CD4-positive, alpha-beta T cell (primary cell): ENCODE data around the gene NEK4. TPM values are rescaled to one million over a fixed set of nuclear protein-coding genes. Genes with fewer than 3 reads are reported as not detected.

ENCODE experiments used
- ATAC-seq: fragments of 200-7000 bp; cut with Tn5 transposase; one replicate; pipeline ENCODE4 v1.10.0; 2022; ENCODE audit warnings: mild to moderate bottlenecking; ENCODE audit not compliant: poor library complexity
- CTCF ChIA-PET: fragments of 350-600 bp; sonication (Branson Sonifier 250); formaldehyde crosslinking; loops from one replicate; lab custom pipeline; 2021; ENCODE audit warnings: antibody characterized with exemption, inconsistent platforms; lab: Charles Lee
- POLR2A ChIA-PET: fragments of 350-600 bp; sonication (Branson Sonifier 250); formaldehyde crosslinking; loops from one replicate; lab custom pipeline; 2021; ENCODE audit warnings: antibody characterized with exemption, inconsistent platforms; lab: Charles Lee
- DNase-seq, 14 experiments: peaks; one replicate each; pipeline ENCODE4 v3.0.0-alpha.2; 2013 to 2020; ENCODE audit warnings: mixed read lengths in 2 of 14
- H3K27ac ChIP-seq, 2 donors: one replicate each; pipeline versions ENCODE4 v1.5.1 to v1.7.0; 2013; ENCODE audit warnings: low read length in 2 of 2, low read depth in 1 of 2, mild to moderate bottlenecking in 1 of 2
- H3K27me3 ChIP-seq, 2 experiments: 1 replicate in 1 of 2; 2 replicates in 1 of 2; pipeline versions ENCODE4 v1.6.1 to v1.7.0; 2013; ENCODE audit warnings: low read length in 2 of 2, control low read depth in 1 of 2, mild to moderate bottlenecking in 1 of 2, moderate library complexity in 1 of 2; ENCODE audit not compliant: insufficient read depth in 2 of 2, control insufficient read depth in 1 of 2
- H3K36me3 ChIP-seq: one replicate; pipeline ENCODE4 v1.6.1; 2013; ENCODE audit warnings: low read length, control low read depth; ENCODE audit not compliant: insufficient read depth
- H3K4me1 ChIP-seq: one replicate; pipeline ENCODE4 v1.6.1; 2013; ENCODE audit warnings: low read length, control low read depth; ENCODE audit not compliant: insufficient read depth
- H3K4me3 ChIP-seq: one replicate; pipeline ENCODE4 v1.5.1; 2013; ENCODE audit warnings: mild to moderate bottlenecking, low read length, moderate library complexity
- H3K9me3 ChIP-seq, 2 experiments: 1 replicate in 1 of 2; 2 replicates in 1 of 2; pipeline versions ENCODE4 v1.6.1 to v1.7.0; 2013; ENCODE audit warnings: low read length in 2 of 2, mild to moderate bottlenecking in 2 of 2, control low read depth in 1 of 2, moderate library complexity in 1 of 2; ENCODE audit not compliant: control insufficient read depth in 1 of 2, insufficient read depth in 1 of 2
- H3K27ac Mint-ChIP-seq: one replicate; pipeline ENCODE4 v1.8.0; 2020; ENCODE audit warnings: mixed read lengths
- H3K27me3 Mint-ChIP-seq: one replicate; pipeline ENCODE4 v1.8.0; 2021; ENCODE audit warnings: mixed read lengths
- H3K36me3 Mint-ChIP-seq: one replicate; pipeline ENCODE4 v1.8.0; 2021; ENCODE audit warnings: low read depth, mixed read lengths
- H3K4me1 Mint-ChIP-seq: one replicate; pipeline ENCODE4 v1.8.0; 2021; ENCODE audit warnings: low read depth, mixed read lengths
- H3K4me3 Mint-ChIP-seq: one replicate; pipeline ENCODE4 v1.8.0; 2020; ENCODE audit warnings: mild to moderate bottlenecking, mixed read lengths
- H3K9me3 Mint-ChIP-seq: one replicate; pipeline ENCODE4 v1.8.0; 2020; ENCODE audit warnings: mixed read lengths
- intact Hi-C, 2 experiments: fragments of 100-400 bp; cut with DNase I in 1 of 2; cut with micrococcal nuclease in 1 of 2; formaldehyde crosslinking; loops; one replicate each; pipeline versions ENCODE4 v1.15.1 to v1.9.0; 2023 to 2025; cut with DNase I, micrococcal nuclease
- total RNA-seq, 174 experiments: library from RNA in 2 of 174; stranded (reverse) in 2 of 174; gene quantifications; one replicate each; pipeline ENCODE4 v1.2.3 and lab custom pipeline; 2021 to 2026
- TF ChIP-seq, protein P1 (sequence below): fragments of 200-600 bp; IDR thresholded peaks from one replicate; pipeline ENCODE4 v1.8.0; 2022; ENCODE audit warnings: antibody characterized with exemption, mild to moderate bottlenecking

NEK4 gene
- total RNA-seq, 2 experiments from 2014 or later = 6.1 to 6.9 TPM

- CTCF ChIA-PET = interaction anchor here (0.8 to 1.0 kb wide), 2 partner anchors 8 to 10 kb away, joined by 3 to 4 read pairs; no protein-coding TSS in a partner anchor
- H3K27ac ChIP-seq = no peak overlapping the region
- ATAC-seq (no peak), DNase-seq (no peak)
- H3K4me3 ChIP-seq = no peak overlapping the region
- H3K4me3 Mint-ChIP-seq = no peak overlapping the region
- no peaks in the 10 kb centered on the region for H3K27me3 Mint-ChIP-seq
- H3K27me3 ChIP-seq = no peaks in the 10 kb centered on the region
- POLR2A ChIA-PET = no interaction called here
- H3K36me3 Mint-ChIP-seq = peaks cover 98% of the 10 kb centered on the region
- intact Hi-C loops = loop anchor here in 1 of 2 experiments (5.0 to 10.0 kb wide), 3 partner anchors 358 to 1192 kb away; partner anchors contain the start of genes GLYCTK and SFMBT1
- H3K9me3 ChIP-seq = no peaks in the 10 kb centered on the region
- H3K36me3 ChIP-seq = peaks cover 70% of the 10 kb centered on the region
- H3K4me1 Mint-ChIP-seq = peaks cover 35% of the 10 kb centered on the region
- no peaks in the 10 kb centered on the region for H3K9me3 Mint-ChIP-seq
- H3K27ac Mint-ChIP-seq = peak overlapping the region; percentile 97
- TF ChIP-seq, protein P1, sequence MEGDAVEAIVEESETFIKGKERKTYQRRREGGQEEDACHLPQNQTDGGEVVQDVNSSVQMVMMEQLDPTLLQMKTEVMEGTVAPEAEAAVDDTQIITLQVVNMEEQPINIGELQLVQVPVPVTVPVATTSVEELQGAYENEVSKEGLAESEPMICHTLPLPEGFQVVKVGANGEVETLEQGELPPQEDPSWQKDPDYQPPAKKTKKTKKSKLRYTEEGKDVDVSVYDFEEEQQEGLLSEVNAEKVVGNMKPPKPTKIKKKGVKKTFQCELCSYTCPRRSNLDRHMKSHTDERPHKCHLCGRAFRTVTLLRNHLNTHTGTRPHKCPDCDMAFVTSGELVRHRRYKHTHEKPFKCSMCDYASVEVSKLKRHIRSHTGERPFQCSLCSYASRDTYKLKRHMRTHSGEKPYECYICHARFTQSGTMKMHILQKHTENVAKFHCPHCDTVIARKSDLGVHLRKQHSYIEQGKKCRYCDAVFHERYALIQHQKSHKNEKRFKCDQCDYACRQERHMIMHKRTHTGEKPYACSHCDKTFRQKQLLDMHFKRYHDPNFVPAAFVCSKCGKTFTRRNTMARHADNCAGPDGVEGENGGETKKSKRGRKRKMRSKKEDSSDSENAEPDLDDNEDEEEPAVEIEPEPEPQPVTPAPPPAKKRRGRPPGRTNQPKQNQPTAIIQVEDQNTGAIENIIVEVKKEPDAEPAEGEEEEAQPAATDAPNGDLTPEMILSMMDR = no peak
- H3K4me1 ChIP-seq = peaks cover 14% of the 10 kb centered on the region
These were observed 81.6 kb downstream of the NEK4 start for GRCh38 chr3:52689151-52689550.

DNA sequence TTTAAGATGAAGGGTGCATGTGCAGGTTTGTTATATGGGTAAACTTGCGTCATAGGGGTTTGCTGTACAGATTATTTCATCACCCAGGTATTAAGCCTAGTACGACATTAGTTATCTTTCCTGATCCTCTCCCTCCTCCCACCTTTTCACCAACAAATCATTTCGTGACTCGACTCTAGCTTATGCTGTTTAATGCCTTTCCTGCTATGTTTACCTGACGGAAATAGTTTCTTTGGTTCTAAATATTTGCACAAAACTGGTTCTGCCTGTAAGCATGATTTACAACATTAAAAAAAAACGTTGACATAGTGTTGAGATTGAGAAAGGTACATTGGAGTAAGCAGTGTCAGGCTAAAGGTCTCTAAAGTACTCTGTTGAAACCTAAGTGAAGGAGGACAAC lies 82.5 kb downstream of the NEK4 start:
- no peaks in the 10 kb centered on the region for H3K27me3 ChIP-seq
- peaks cover 62% of the 10 kb centered on the region for H3K36me3 ChIP-seq
- DNase-seq (no peak), ATAC-seq (no peak)
- Mint-ChIP-seq H3K27me3 (no peaks in the 10 kb centered on the region), H3K4me1 (peaks cover 40% of the 10 kb centered on the region), H3K4me3 (peak overlapping the region; percentile 52), H3K27ac (peak overlapping the region; percentile 97), H3K9me3 (no peaks in the 10 kb centered on the region), H3K36me3 (peaks cover 89% of the 10 kb centered on the region)
- POLR2A ChIA-PET = interaction anchor here (2.2 kb wide), 1 partner anchor 17 kb away, joined by 13 read pairs; the partner anchor contains the start of genes GLT8D1 and SPCS1
- peaks cover 21% of the 10 kb centered on the region for H3K4me1 ChIP-seq
- peak overlapping the region in 1 of 2 donors; percentile 23 for H3K27ac ChIP-seq
- H3K4me3 ChIP-seq = no peak overlapping the region
- TF ChIP-seq, protein P1 = no peak
- intact Hi-C loops = loop anchor here in 1 of 2 experiments (5.0 to 10.0 kb wide), 3 partner anchors 359 to 1191 kb away; partner anchors contain the start of genes GLYCTK and SFMBT1
- H3K9me3 ChIP-seq = no peaks in the 10 kb centered on the region
- CTCF ChIA-PET = interaction anchor here (0.8 to 1.0 kb wide), 2 partner anchors 8 to 11 kb away, joined by 3 to 4 read pairs; no protein-coding TSS in a partner anchor

- Histone ChIP-seq H3K27me3 (no peaks in the 10 kb centered on the region), H3K36me3 (peaks cover 46% of the 10 kb centered on the region), H3K4me1 (peaks cover 21% of the 10 kb centered on the region), H3K27ac (peak within 1 kb of the TSS; percentile 85 to 93), H3K4me3 (peak within 1 kb of the TSS; percentile 81), H3K9me3 (no peaks in the 10 kb centered on the region)
- POLR2A ChIA-PET = interaction anchor here (0.6 to 2.2 kb wide), 6 partner anchors 20 to 150 kb away, joined by 3 to 13 read pairs (median 5); partner anchors contain the start of genes GLT8D1, NEK4, SPCS1 and UQCC5
- CTCF ChIA-PET = interaction anchor here (0.5 kb wide), 1 partner anchor 207 kb away, joined by 3 read pairs; no protein-coding TSS in a partner anchor
- Mint-ChIP-seq H3K27me3 (no peaks in the 10 kb centered on the region), H3K4me3 (peak within 1 kb of the TSS; percentile 100), H3K36me3 (peaks cover 78% of the 10 kb centered on the region), H3K4me1 (peaks cover 57% of the 10 kb centered on the region), H3K27ac (peak within 1 kb of the TSS; percentile 97), H3K9me3 (no peaks in the 10 kb centered on the region)
- DNase-seq (peak; percentile 84 to 98 (median 89)), ATAC-seq (peak; percentile 85)
- intact Hi-C loops = loop anchor here (2.0 to 10.0 kb wide), 6 partner anchors 19 to 1189 kb away; partner anchors contain the start of genes GLT8D1 (in 1 of the 2), GLYCTK (in 1 of the 2), SFMBT1 (in 1 of the 2) and UQCC5 (in 1 of the 2)
- TF ChIP-seq, protein P1 = no peak
These were observed 84.7 kb downstream of the NEK4 start, which contains the start of the genes GNL3 and PBRM1 for GRCh38 chr3:52685709-52686691. Gene GNL3 (plus strand): TSS chr3:52686032. CDS start chr3:52686093, 61 bp downstream. Gene PBRM1 (minus strand): TSS chr3:52685913.
